Stimulated activated CD8-positive, alpha-beta memory T cell treated with anti-CD3 and anti-CD28 coated beads, Interleukin-2, amount 100 ng/mL, for 48 hours (primary cell): ENCODE data around the gene DUSP18.
A peak's percentile ranks its signal among the peaks of the same experiment; 100 is the strongest.
"Not testable (repeated sequence)": the region's sequence is repeated elsewhere in the genome, so short reads cannot be mapped to it uniquely, and the experiment has no call there.

Experiments
- DNase-seq, 2 donors: peaks; one replicate each; pipeline ENCODE4 v3.0.0-alpha.2; 2020; ENCODE audit warnings: low read depth in 2 of 2

Gene DUSP18

GRCh38 chr22:30667494-30668385 lies at the start of gene DUSP18:
TSS of gene DUSP18 (minus strand) at chr22:30667875. CDS start at chr22:30664003, 3,872 bp downstream.
- peak; percentile 93 to 96 for DNase-seq

- DNase-seq, result no peak
Measured at GRCh38 chr22:30714062-30714461, 46.4 kb upstream of the DUSP18 start.

- no peak for DNase-seq
Measured at GRCh38 chr22:30712094-30712493, 44.4 kb upstream of the DUSP18 start.

GRCh38 chr22:30709980-30710379 lies 42.3 kb upstream of the DUSP18 start:
- DNase-seq, result not testable (repeated sequence)

- no peak for DNase-seq
Measured at GRCh38 chr22:30705710-30706651, 38.3 kb upstream of the DUSP18 start.

- no peak for DNase-seq
Measured at GRCh38 chr22:30704978-30705377, 37.3 kb upstream of the DUSP18 start.

GRCh38 chr22:30702856-30703255 lies 35.2 kb upstream of the DUSP18 start:
- no peak for DNase-seq

- DNase-seq, result no peak
Measured at GRCh38 chr22:30701872-30702271, 34.2 kb upstream of the DUSP18 start.

- no peak for DNase-seq
Measured at GRCh38 chr22:30697975-30698374, 30.3 kb upstream of the DUSP18 start.

- DNase-seq, result no peak
Measured at GRCh38 chr22:30695871-30696655, 28.4 kb upstream of the DUSP18 start.

- DNase-seq, result no peak
Measured at GRCh38 chr22:30695351-30695851, 27.7 kb upstream of the DUSP18 start.

- DNase-seq, result peak in 1 of 2 donors; percentile 12
Measured at GRCh38 chr22:30694640-30695350, 27.1 kb upstream of the DUSP18 start, which contains the start of gene OSBP2. TSS of gene OSBP2 (plus strand) at chr22:30694874. CDS start at chr22:30694910, 36 bp downstream.

GRCh38 chr22:30694171-30694639 lies 26.5 kb upstream of the DUSP18 start:
- DNase-seq, result peak; percentile 35 to 43

GRCh38 chr22:30691204-30691603 lies 23.5 kb upstream of the DUSP18 start:
- DNase-seq, result no peak

- no peak for DNase-seq
Measured at GRCh38 chr22:30689622-30690021, 21.9 kb upstream of the DUSP18 start.

- DNase-seq, result no peak
Measured at GRCh38 chr22:30687358-30687757, 19.7 kb upstream of the DUSP18 start.

GRCh38 chr22:30685178-30685577 lies 17.5 kb upstream of the DUSP18 start:
- DNase-seq, result no peak

- DNase-seq, result no peak
Measured at GRCh38 chr22:30681831-30682230, 14.2 kb upstream of the DUSP18 start.

GRCh38 chr22:30680991-30681770 lies 13.5 kb upstream of the DUSP18 start:
- DNase-seq, result no peak
